ENCODE data around the gene MRPS18C. TPM values are rescaled to one million over a fixed set of nuclear protein-coding genes. Genes with fewer than 3 reads are reported as not detected.

MRPS18C gene
- total RNA-seq, 2 donors from 2014 or later = 12.2 to 30.8 TPM

DNA sequence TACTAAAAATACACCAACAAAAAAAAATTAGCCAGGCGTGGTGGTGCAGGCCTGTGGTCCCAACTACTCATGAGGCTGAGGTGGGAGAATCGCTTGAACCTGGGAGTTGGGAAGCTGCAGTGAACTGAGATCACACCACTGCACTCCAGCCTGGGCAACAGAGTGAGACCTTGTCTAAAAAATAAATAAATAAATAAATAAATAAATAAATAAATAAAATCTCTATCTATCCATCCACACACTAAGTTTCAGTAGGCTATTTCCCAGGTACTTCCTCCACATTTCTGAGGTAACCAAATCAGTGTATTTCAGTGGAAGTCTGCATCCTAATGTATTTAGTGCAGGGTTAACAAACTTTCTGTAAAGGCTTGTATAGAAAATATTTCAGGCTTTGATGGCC is 18.1 kb downstream of the MRPS18C start:
- Histone ChIP-seq H3K27me3 (replicated peaks; ENCODE audit: insufficient read depth) (no peaks in the 10 kb centered on the region), H3K9me3 (no peaks in the 10 kb centered on the region), H3K4me1 (replicated peaks) (no peaks in the 10 kb centered on the region), H3K36me3 (no peaks in the 10 kb centered on the region), H3K27ac (no peak overlapping the region), H3K4me3 (no peak overlapping the region)
- intact Hi-C loops (cut with DNase I) = no loop called here
- no peak for DNase-seq (ENCODE audit: low spot score)
- WGBS = 95% methylated on average over 2 of the region's 2 CpGs
- no peak for TF ChIP-seq POLR2AphosphoS5 (IDR thresholded peaks at IDR 0.05)
- TF ChIP-seq CTCF (IDR thresholded peaks at IDR 0.05) = no peak
- TF ChIP-seq POLR2A (IDR thresholded peaks at IDR 0.05) = no peak

- TF ChIP-seq POLR2AphosphoS5 (IDR thresholded peaks at IDR 0.05) (peak; percentile 82), CTCF (IDR thresholded peaks at IDR 0.05) (peak in 1 of 4 experiments; percentile 10), POLR2A (IDR thresholded peaks at IDR 0.05) (peak; percentile 85)
- intact Hi-C loops (cut with DNase I) = no loop called here
- H3K36me3 ChIP-seq = no peaks in the 10 kb centered on the region
- peak within 1 kb of the TSS; percentile 72 to 73 for H3K4me3 ChIP-seq
- DNase-seq (ENCODE audit: low spot score) = peak; percentile 94
- H3K4me1 ChIP-seq (replicated peaks) = no peaks in the 10 kb centered on the region
- under 1% methylated on average over 79 of the region's 93 CpGs for WGBS
- H3K9me3 ChIP-seq = no peaks in the 10 kb centered on the region
- H3K27me3 ChIP-seq (replicated peaks; ENCODE audit: insufficient read depth) = no peaks in the 10 kb centered on the region
- H3K27ac ChIP-seq = peak within 1 kb of the TSS; percentile 85 to 90
Measured at GRCh38 chr4:83484500-83485461, 28.9 kb downstream of the MRPS18C start, which contains the start of gene ABRAXAS1. TSS of gene ABRAXAS1 (minus strand) at chr4:83485100. CDS start at chr4:83485072, 28 bp downstream.

GRCh38 chr4:83486457-83487129 is 30.7 kb downstream of the MRPS18C start:
- WGBS = 77% methylated on average over 3 of the region's 3 CpGs
- Histone ChIP-seq H3K4me1 (replicated peaks) (no peaks in the 10 kb centered on the region), H3K27me3 (replicated peaks; ENCODE audit: insufficient read depth) (no peaks in the 10 kb centered on the region), H3K36me3 (no peaks in the 10 kb centered on the region), H3K4me3 (no peak overlapping the region), H3K9me3 (no peaks in the 10 kb centered on the region), H3K27ac (no peak overlapping the region)
- TF ChIP-seq POLR2AphosphoS5 (IDR thresholded peaks at IDR 0.05) (no peak), POLR2A (IDR thresholded peaks at IDR 0.05) (no peak), CTCF (IDR thresholded peaks at IDR 0.05) (no peak)
- no peak for DNase-seq (ENCODE audit: low spot score)
- intact Hi-C loops (cut with DNase I) = no loop called here

DNA sequence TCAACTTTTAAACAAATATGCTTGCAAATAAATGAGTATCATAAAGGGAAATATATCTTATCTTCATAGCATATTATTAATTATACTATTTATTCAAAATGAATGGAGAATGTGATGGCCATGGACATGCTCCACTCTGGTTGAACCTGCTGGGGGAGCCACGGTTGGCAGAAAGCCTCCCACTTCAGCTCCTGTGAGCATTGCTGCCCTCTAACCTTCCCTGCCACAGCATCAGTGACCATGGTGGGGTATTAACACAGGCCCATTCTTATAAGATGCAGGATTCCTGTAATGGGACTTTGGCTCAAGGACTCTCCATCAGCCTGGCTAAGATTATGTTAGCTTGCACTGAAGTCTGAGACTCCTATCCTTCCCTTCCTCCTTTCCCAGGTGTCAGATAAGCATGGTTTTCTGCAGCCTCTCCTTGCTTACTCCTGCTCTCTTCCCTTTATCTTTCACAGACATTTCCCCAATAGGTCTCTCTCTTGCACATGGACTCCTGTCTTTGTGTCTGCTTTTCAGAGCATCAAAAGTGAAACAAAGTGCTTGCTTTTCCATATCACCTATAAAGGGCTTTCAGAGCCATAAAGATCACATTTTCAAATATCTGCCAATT is 34.0 kb downstream of the MRPS18C start:
- H3K4me1 ChIP-seq (replicated peaks) = no peaks in the 10 kb centered on the region
- no peak for DNase-seq (ENCODE audit: low spot score)
- H3K36me3 ChIP-seq = no peaks in the 10 kb centered on the region
- no peaks in the 10 kb centered on the region for H3K9me3 ChIP-seq
- WGBS = 28% methylated on average over 1 of the region's 1 CpG
- no peak overlapping the region for H3K27ac ChIP-seq
- intact Hi-C loops (cut with DNase I) = no loop called here
- no peaks in the 10 kb centered on the region for H3K27me3 ChIP-seq (replicated peaks; ENCODE audit: insufficient read depth)
- no peak for TF ChIP-seq CTCF (IDR thresholded peaks at IDR 0.05)
- no peak for TF ChIP-seq POLR2A (IDR thresholded peaks at IDR 0.05)
- TF ChIP-seq POLR2AphosphoS5 (IDR thresholded peaks at IDR 0.05) = no peak
- H3K4me3 ChIP-seq = no peak overlapping the region

All from prostate gland (tissue), 2 donors.